Mesendoderm (in vitro differentiated cells): ENCODE measurements around the gene BABAM2.

Experiments
- DNase-seq: peaks from one replicate; pipeline ENCODE4 v3.0.0; 2013
- H2AK5ac ChIP-seq: 2 replicates; pipeline ENCODE4 v1.6.1; 2013; ENCODE audit warnings: low read length, inconsistent platforms
- H2BK120ac ChIP-seq: 2 replicates; pipeline ENCODE4 v1.6.1; 2013; ENCODE audit warnings: low read depth, mild to moderate bottlenecking, low read length, moderate library complexity, mixed read lengths
- H2BK15ac ChIP-seq: replicated peaks from 2 replicates; pipeline ENCODE4 v1.6.1; 2013; ENCODE audit warnings: low read depth, mild to moderate bottlenecking, moderate library complexity
- H2BK5ac ChIP-seq: 2 replicates; pipeline ENCODE4 v1.6.1; 2013; ENCODE audit warnings: low read length, inconsistent platforms
- H3K18ac ChIP-seq: 2 replicates; pipeline ENCODE4 v1.6.1; 2013; ENCODE audit warnings: mild to moderate bottlenecking, low read length, mixed read lengths
- H3K23ac ChIP-seq: one replicate; pipeline ENCODE4 v1.6.1; 2013; ENCODE audit warnings: low read length
- H3K27ac ChIP-seq: 2 replicates; pipeline ENCODE4 v1.5.1; 2013; ENCODE audit warnings: low read depth, mild to moderate bottlenecking, inconsistent platforms, low read length, moderate library complexity
- H3K27me3 ChIP-seq: 2 replicates; pipeline ENCODE4 v1.6.1; 2013; ENCODE audit warnings: low read length, control low read depth, mild to moderate bottlenecking, inconsistent platforms; ENCODE audit not compliant: insufficient read depth, poor library complexity
- H3K36me3 ChIP-seq: 2 replicates; pipeline ENCODE4 v1.6.1; 2013; ENCODE audit warnings: low read length, inconsistent platforms; ENCODE audit not compliant: control insufficient read depth, insufficient read depth
- H3K4ac ChIP-seq: one replicate; pipeline ENCODE4 v1.6.1; 2013; ENCODE audit warnings: low read depth, mild to moderate bottlenecking, low read length, moderate library complexity
- H3K4me1 ChIP-seq: 2 replicates; pipeline ENCODE4 v1.6.1; 2013; ENCODE audit warnings: low read depth, low read length, inconsistent platforms; ENCODE audit not compliant: control insufficient read depth
- H3K4me2 ChIP-seq: 2 replicates; pipeline ENCODE4 v1.6.1; 2013; ENCODE audit warnings: low read length
- H3K4me3 ChIP-seq: 2 replicates; pipeline ENCODE4 v1.5.1; 2013; ENCODE audit warnings: mild to moderate bottlenecking, low read length
- H3K56ac ChIP-seq: one replicate; pipeline ENCODE4 v1.6.1; 2013; ENCODE audit warnings: low read length
- H3K79me1 ChIP-seq: 2 replicates; pipeline ENCODE4 v1.6.1; 2013; ENCODE audit warnings: low read length, inconsistent platforms
- H3K79me2 ChIP-seq: 2 replicates; pipeline ENCODE4 v1.6.1; 2013; ENCODE audit warnings: mild to moderate bottlenecking, low read length; ENCODE audit not compliant: control insufficient read depth, insufficient read depth
- H3K9ac ChIP-seq: 2 replicates; pipeline ENCODE4 v1.6.1; 2013; ENCODE audit warnings: low read length, inconsistent platforms
- H4K5ac ChIP-seq: one replicate; pipeline ENCODE4 v1.6.1; 2013; ENCODE audit warnings: low read length
- H4K8ac ChIP-seq: one replicate; pipeline ENCODE4 v1.6.1; 2013; ENCODE audit warnings: low read depth, mild to moderate bottlenecking, control low read depth, low read length, moderate library complexity
- WGBS: extraction: QIAGEN DNeasy Blood & Tissue Kit; methylation state at CpG from one replicate; pipeline ENCODE4 v1.1.7; 2013; ENCODE audit warnings: low lambda C conversion rate, missing lambda C conversion rate; ENCODE audit not compliant: insufficient coverage; ENCODE audit errors: extremely low coverage; 5-methylcytosine and 5-hydroxymethylcytosine counted together

Gene BABAM2

GRCh38 chr2:28169492-28169891 lies 279.0 kb downstream of the BABAM2 start:
- Histone ChIP-seq H3K79me2 (no peaks in the 10 kb centered on the region), H3K27ac (no peak overlapping the region), H4K8ac (no peak overlapping the region), H3K4me2 (no peak overlapping the region), H2BK120ac (no peak overlapping the region), H3K4me3 (no peak overlapping the region), H3K18ac (no peak overlapping the region), H3K23ac (no peak overlapping the region), H3K56ac (no peak overlapping the region), H2BK5ac (no peak overlapping the region), H2BK15ac (no peak overlapping the region), H3K36me3 (no peaks in the 10 kb centered on the region), H2AK5ac (no peak overlapping the region), H3K79me1 (no peaks in the 10 kb centered on the region), H3K4ac (no peak overlapping the region), H3K27me3 (no peaks in the 10 kb centered on the region), H3K4me1 (peaks cover 2% of the 10 kb centered on the region), H3K9ac (no peak overlapping the region), H4K5ac (no peak overlapping the region)
- WGBS, result no CpG with 5 or more reads among the region's 3 CpGs
- DNase-seq, result no peak

- H3K56ac ChIP-seq, result no peak overlapping the region
- H3K23ac ChIP-seq, result no peak overlapping the region
- no peaks in the 10 kb centered on the region for H3K79me1 ChIP-seq
- H2BK120ac ChIP-seq, result no peak overlapping the region
- H2AK5ac ChIP-seq, result no peak overlapping the region
- no peaks in the 10 kb centered on the region for H3K4me1 ChIP-seq
- no peak overlapping the region for H3K4me2 ChIP-seq
- H3K27ac ChIP-seq, result no peak overlapping the region
- H3K36me3 ChIP-seq, result no peaks in the 10 kb centered on the region
- no peaks in the 10 kb centered on the region for H3K27me3 ChIP-seq
- no peak overlapping the region for H2BK15ac ChIP-seq
- no peak overlapping the region for H3K18ac ChIP-seq
- no CpG with 5 or more reads among the region's 9 CpGs for WGBS
- DNase-seq, result no peak
- no peak overlapping the region for H3K4me3 ChIP-seq
- no peak overlapping the region for H4K8ac ChIP-seq
- no peak overlapping the region for H3K9ac ChIP-seq
- H3K4ac ChIP-seq, result no peak overlapping the region
- H3K79me2 ChIP-seq, result no peaks in the 10 kb centered on the region
- no peak overlapping the region for H2BK5ac ChIP-seq
- H4K5ac ChIP-seq, result no peak overlapping the region
These were observed 281.8 kb downstream of the BABAM2 start for GRCh38 chr2:28172114-28172898.

- Histone ChIP-seq H3K27me3 (no peaks in the 10 kb centered on the region), H3K56ac (no peak overlapping the region), H3K79me1 (no peaks in the 10 kb centered on the region), H3K4ac (no peak overlapping the region), H3K4me2 (no peak overlapping the region), H4K8ac (no peak overlapping the region), H2BK120ac (no peak overlapping the region), H4K5ac (no peak overlapping the region), H3K27ac (no peak overlapping the region), H3K4me3 (no peak overlapping the region), H2BK5ac (no peak overlapping the region), H3K18ac (no peak overlapping the region), H3K36me3 (no peaks in the 10 kb centered on the region), H3K79me2 (no peaks in the 10 kb centered on the region), H2BK15ac (no peak overlapping the region), H3K4me1 (no peaks in the 10 kb centered on the region), H3K23ac (no peak overlapping the region), H3K9ac (no peak overlapping the region), H2AK5ac (no peak overlapping the region)
- no CpG with 5 or more reads among the region's 8 CpGs for WGBS
- DNase-seq, result peak; percentile 31
These were observed 282.8 kb downstream of the BABAM2 start for GRCh38 chr2:28173377-28173776.

GRCh38 chr2:28174211-28174610 lies 283.7 kb downstream of the BABAM2 start:
- no peak overlapping the region for H2AK5ac ChIP-seq
- no peaks in the 10 kb centered on the region for H3K4me1 ChIP-seq
- no peak overlapping the region for H4K8ac ChIP-seq
- H3K36me3 ChIP-seq, result no peaks in the 10 kb centered on the region
- H4K5ac ChIP-seq, result no peak overlapping the region
- no peak overlapping the region for H3K56ac ChIP-seq
- H3K4ac ChIP-seq, result no peak overlapping the region
- no peak overlapping the region for H3K23ac ChIP-seq
- no peaks in the 10 kb centered on the region for H3K79me1 ChIP-seq
- no peak overlapping the region for H3K18ac ChIP-seq
- no peaks in the 10 kb centered on the region for H3K79me2 ChIP-seq
- no peak overlapping the region for H3K27ac ChIP-seq
- no peak overlapping the region for H3K4me3 ChIP-seq
- no peak for DNase-seq
- H2BK15ac ChIP-seq, result no peak overlapping the region
- no peak overlapping the region for H3K4me2 ChIP-seq
- H3K27me3 ChIP-seq, result no peaks in the 10 kb centered on the region
- no peak overlapping the region for H3K9ac ChIP-seq
- no peak overlapping the region for H2BK5ac ChIP-seq
- H2BK120ac ChIP-seq, result no peak overlapping the region
- no CpG with 5 or more reads among the region's 4 CpGs for WGBS

- Histone ChIP-seq H3K27me3 (no peaks in the 10 kb centered on the region), H3K36me3 (no peaks in the 10 kb centered on the region), H3K23ac (no peak overlapping the region), H3K79me2 (no peaks in the 10 kb centered on the region), H3K9ac (no peak overlapping the region), H3K4ac (no peak overlapping the region), H2AK5ac (no peak overlapping the region), H3K4me3 (no peak overlapping the region), H3K27ac (no peak overlapping the region), H3K4me1 (no peaks in the 10 kb centered on the region), H3K4me2 (no peak overlapping the region), H2BK5ac (no peak overlapping the region), H4K5ac (no peak overlapping the region), H2BK15ac (no peak overlapping the region), H2BK120ac (no peak overlapping the region), H3K79me1 (no peaks in the 10 kb centered on the region), H4K8ac (no peak overlapping the region), H3K56ac (no peak overlapping the region), H3K18ac (no peak overlapping the region)
- DNase-seq, result peak; percentile 12
- no CpG with 5 or more reads among the region's 3 CpGs for WGBS
These were observed 284.5 kb downstream of the BABAM2 start for GRCh38 chr2:28175028-28175427.

- DNase-seq, result no peak
- H4K8ac ChIP-seq, result no peak overlapping the region
- no peaks in the 10 kb centered on the region for H3K27me3 ChIP-seq
- no peak overlapping the region for H2BK120ac ChIP-seq
- H2BK15ac ChIP-seq, result no peak overlapping the region
- no peak overlapping the region for H3K23ac ChIP-seq
- WGBS, result no CpG with 5 or more reads among the region's 1 CpG
- no peak overlapping the region for H3K56ac ChIP-seq
- no peak overlapping the region for H3K18ac ChIP-seq
- no peak overlapping the region for H4K5ac ChIP-seq
- no peak overlapping the region for H3K4me2 ChIP-seq
- H3K4ac ChIP-seq, result no peak overlapping the region
- no peaks in the 10 kb centered on the region for H3K36me3 ChIP-seq
- H3K4me3 ChIP-seq, result no peak overlapping the region
- no peak overlapping the region for H2BK5ac ChIP-seq
- H3K79me1 ChIP-seq, result no peaks in the 10 kb centered on the region
- H2AK5ac ChIP-seq, result no peak overlapping the region
- H3K4me1 ChIP-seq, result no peaks in the 10 kb centered on the region
- H3K79me2 ChIP-seq, result no peaks in the 10 kb centered on the region
- H3K9ac ChIP-seq, result no peak overlapping the region
- no peak overlapping the region for H3K27ac ChIP-seq
These were observed 288.4 kb downstream of the BABAM2 start for GRCh38 chr2:28178946-28179345.
